Loucy (cell line): ENCODE results near the gene ABHD14A.

Experiments
- EZH2phosphoT487 ChIP-seq: fragments of 200-600 bp; IDR thresholded peaks from 2 replicates; pipeline ENCODE4 v1.6.1; 2018; ENCODE audit warnings: antibody characterized with exemption, mild to moderate bottlenecking, moderate library complexity, borderline replicate concordance
- TF ChIP-seq, protein P1 (sequence below): fragments of 200-600 bp; sonication (generic); conservative IDR thresholded peaks from 2 replicates; pipeline ENCODE4 v1.5.1; 2014; ENCODE audit warnings: mild to moderate bottlenecking, antibody characterized with exemption, low read length

DNA sequence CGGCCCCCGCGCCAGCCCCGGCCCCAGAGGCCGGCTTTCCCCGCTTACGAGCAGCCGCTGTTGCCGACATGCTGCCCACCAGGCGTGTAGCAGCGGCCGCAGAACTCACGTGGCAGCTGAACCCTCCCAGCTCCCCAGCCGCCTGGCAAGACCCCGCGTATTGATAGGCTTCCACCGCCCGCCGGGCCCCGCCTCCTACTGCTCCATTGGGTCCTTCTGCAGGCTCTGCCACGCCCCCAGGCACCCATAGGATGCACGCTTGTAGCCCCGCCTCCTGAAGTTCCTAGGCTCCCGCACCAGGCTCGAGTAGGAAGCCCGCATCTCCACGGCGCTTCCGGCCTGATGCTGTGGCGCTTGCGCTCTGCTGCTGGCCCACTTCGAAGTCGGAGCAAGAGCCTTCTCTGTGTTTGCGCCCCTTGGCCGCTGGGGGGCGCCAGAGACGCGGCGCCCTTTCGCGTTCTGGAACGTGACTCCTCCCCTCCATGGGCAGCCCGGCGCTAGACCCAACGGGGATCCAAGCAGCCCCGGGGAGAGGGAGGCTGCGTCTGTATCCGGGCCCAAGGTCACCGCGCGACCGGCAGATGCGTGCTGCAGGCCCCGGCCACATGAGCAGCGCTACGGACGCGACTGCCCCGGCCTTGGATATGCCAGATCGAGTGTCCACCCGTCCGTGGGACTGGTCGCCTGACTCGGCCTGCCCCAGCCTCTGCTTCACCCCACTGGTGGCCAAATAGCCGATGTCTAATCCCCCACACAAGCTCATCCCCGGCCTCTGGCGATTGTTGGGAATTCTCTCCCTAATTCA lies 32.9 kb upstream of the ABHD14A start, which contains the start of the genes PARP3 and RRP9:
- TF ChIP-seq, protein P1, sequence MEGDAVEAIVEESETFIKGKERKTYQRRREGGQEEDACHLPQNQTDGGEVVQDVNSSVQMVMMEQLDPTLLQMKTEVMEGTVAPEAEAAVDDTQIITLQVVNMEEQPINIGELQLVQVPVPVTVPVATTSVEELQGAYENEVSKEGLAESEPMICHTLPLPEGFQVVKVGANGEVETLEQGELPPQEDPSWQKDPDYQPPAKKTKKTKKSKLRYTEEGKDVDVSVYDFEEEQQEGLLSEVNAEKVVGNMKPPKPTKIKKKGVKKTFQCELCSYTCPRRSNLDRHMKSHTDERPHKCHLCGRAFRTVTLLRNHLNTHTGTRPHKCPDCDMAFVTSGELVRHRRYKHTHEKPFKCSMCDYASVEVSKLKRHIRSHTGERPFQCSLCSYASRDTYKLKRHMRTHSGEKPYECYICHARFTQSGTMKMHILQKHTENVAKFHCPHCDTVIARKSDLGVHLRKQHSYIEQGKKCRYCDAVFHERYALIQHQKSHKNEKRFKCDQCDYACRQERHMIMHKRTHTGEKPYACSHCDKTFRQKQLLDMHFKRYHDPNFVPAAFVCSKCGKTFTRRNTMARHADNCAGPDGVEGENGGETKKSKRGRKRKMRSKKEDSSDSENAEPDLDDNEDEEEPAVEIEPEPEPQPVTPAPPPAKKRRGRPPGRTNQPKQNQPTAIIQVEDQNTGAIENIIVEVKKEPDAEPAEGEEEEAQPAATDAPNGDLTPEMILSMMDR: peak; percentile 97
- no peak for TF ChIP-seq EZH2phosphoT487
